Right renal pelvis (tissue), 4 donors: ENCODE measurements around the gene CACNB4. TPM values are rescaled to one million over a fixed set of nuclear protein-coding genes. Genes with fewer than 3 reads are reported as not detected.
"Not testable (repeated sequence)": the region's sequence is repeated elsewhere in the genome, so short reads cannot be mapped to it uniquely, and the experiment has no call there.

ENCODE experiments used
- DNase-seq, 4 donors: peaks; one replicate each; pipeline ENCODE4 v3.0.0-alpha.2; 2013; ENCODE audit warnings: low read depth in 4 of 4, low spot score in 3 of 4, missing footprints in 1 of 4
- polyA plus RNA-seq, 4 donors: library from polyadenylated mRNA; unstranded; fragments of 120-200 nt; gene quantifications; one replicate each; pipeline ENCODE4 v1.2.1, GENCODE V29; 2013; ENCODE audit not compliant: insufficient read length in 4 of 4

CACNB4 gene
- polyA plus RNA-seq, 4 donors: 7.2 to 11.8 (median 9.9) TPM

GRCh38 chr2:151878204-151878603 is 220.6 kb downstream of the CACNB4 start:
- DNase-seq: no peak

GRCh38 chr2:151875631-151876030 is 223.2 kb downstream of the CACNB4 start:
- not testable (repeated sequence) for DNase-seq

- DNase-seq: no peak
These were observed 226.4 kb downstream of the CACNB4 start for GRCh38 chr2:151872463-151872862.

- DNase-seq: no peak
These were observed 229.6 kb downstream of the CACNB4 start for GRCh38 chr2:151869291-151869690.

GRCh38 chr2:151862700-151863099 is 236.1 kb downstream of the CACNB4 start:
- DNase-seq: no peak

- no peak for DNase-seq
These were observed 237.7 kb downstream of the CACNB4 start for GRCh38 chr2:151861174-151861573.

GRCh38 chr2:151860613-151861146 is 238.2 kb downstream of the CACNB4 start:
- no peak for DNase-seq

- no peak for DNase-seq
These were observed 238.6 kb downstream of the CACNB4 start for GRCh38 chr2:151860210-151860609.

- DNase-seq: no peak
These were observed 241.2 kb downstream of the CACNB4 start for GRCh38 chr2:151857650-151858049.

GRCh38 chr2:151855111-151855510 is 243.7 kb downstream of the CACNB4 start:
- no peak for DNase-seq

- no peak for DNase-seq
These were observed 245.6 kb downstream of the CACNB4 start for GRCh38 chr2:151853070-151853758.

- no peak for DNase-seq
These were observed 246.4 kb downstream of the CACNB4 start for GRCh38 chr2:151852260-151853069.

GRCh38 chr2:151851761-151852160 is 247.1 kb downstream of the CACNB4 start:
- no peak for DNase-seq

GRCh38 chr2:151849413-151850010 is 249.3 kb downstream of the CACNB4 start:
- no peak for DNase-seq

GRCh38 chr2:151845884-151846283 is 253.0 kb downstream of the CACNB4 start:
- no peak for DNase-seq

GRCh38 chr2:151845481-151845880 is 253.4 kb downstream of the CACNB4 start:
- DNase-seq: no peak

GRCh38 chr2:151844211-151844896 is 254.5 kb downstream of the CACNB4 start:
- no peak for DNase-seq

GRCh38 chr2:151843691-151844061 is 255.2 kb downstream of the CACNB4 start:
- no peak for DNase-seq

- no peak for DNase-seq
These were observed 255.8 kb downstream of the CACNB4 start for GRCh38 chr2:151842830-151843690.

GRCh38 chr2:151841047-151841424 is 257.8 kb downstream of the CACNB4 start:
- DNase-seq: no peak
